ENCODE results near the gene PIK3R5.

Gene PIK3R5

DNA sequence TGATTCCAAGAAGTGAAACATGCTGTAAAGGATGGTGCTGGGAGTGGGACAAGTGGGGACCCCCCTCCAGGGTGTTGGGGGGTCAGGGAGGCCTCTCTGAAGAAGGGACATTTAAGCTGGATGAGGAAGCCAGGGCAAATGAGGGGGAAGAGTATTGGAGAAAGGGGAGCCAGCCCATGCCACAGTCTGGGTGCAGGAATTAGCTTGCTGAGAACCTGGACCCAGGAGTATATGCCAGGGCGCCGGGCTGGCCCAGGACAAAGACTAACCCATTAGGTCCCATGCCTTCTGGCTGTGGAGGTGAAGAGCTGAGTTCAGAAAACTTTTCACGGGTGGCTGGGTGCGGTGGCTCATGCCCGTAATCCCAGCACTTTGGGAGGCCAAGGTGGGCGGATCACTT, 52.4 kb downstream of the PIK3R5 start:
- FAIRE-seq (no peak), DNase-seq (ENCODE audit: insufficient read length, low spot score) (no peak)
- TF ChIP-seq POLR2A (IDR thresholded peaks at IDR 0.05; ENCODE audit: low read depth, low read length), result no peak

- no peak for TF ChIP-seq POLR2A (IDR thresholded peaks at IDR 0.05; ENCODE audit: low read depth, low read length)
- no peak for FAIRE-seq
- no peak for DNase-seq (ENCODE audit: insufficient read length, low spot score)
Observed at GRCh38 chr17:8912084-8912981, 53.2 kb downstream of the PIK3R5 start.

DNA sequence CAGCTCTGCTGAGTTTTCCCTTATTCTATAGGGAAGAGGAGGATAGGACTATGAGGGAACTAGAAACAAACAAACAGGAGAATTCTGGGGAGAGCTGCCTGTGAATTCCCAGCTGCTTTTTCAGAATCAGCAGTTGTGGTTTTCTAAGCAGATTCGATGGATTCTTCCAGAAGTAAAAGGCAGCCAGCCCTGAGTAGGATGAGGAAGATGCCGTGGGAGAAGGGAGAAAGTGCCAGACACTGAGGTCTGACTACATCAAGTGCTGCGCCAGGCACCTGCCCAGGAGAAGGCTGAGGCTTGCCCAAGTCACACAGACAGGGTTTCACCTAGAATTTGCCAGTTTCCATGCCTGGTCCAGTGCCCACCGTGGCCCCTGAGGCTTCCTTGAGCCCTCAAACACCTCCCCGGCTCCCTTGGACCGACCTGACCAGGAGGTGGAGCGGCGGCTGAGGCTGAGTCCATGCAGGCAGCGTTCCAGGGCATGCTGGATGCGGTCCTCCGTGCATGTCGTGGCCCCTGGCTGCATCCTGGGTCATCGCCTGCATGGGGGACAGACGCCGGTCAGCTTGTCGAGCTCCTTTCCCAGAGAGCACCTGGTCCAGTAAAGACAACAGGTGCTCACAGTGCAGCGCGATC, 54.4 kb downstream of the PIK3R5 start:
- DNase-seq (ENCODE audit: insufficient read length, low spot score), result no peak
- FAIRE-seq, result no peak
- no peak for TF ChIP-seq POLR2A (IDR thresholded peaks at IDR 0.05; ENCODE audit: low read depth, low read length)

- DNase-seq (ENCODE audit: insufficient read length, low spot score), result no peak
- no peak for TF ChIP-seq POLR2A (IDR thresholded peaks at IDR 0.05; ENCODE audit: low read depth, low read length)
- FAIRE-seq, result no peak
Observed at GRCh38 chr17:8909586-8910270, 55.8 kb downstream of the PIK3R5 start.

- DNase-seq (ENCODE audit: insufficient read length, low spot score) (no peak), FAIRE-seq (no peak)
- TF ChIP-seq POLR2A (IDR thresholded peaks at IDR 0.05; ENCODE audit: low read depth, low read length), result no peak
Observed at GRCh38 chr17:8905331-8905730, 60.2 kb downstream of the PIK3R5 start.

DNA sequence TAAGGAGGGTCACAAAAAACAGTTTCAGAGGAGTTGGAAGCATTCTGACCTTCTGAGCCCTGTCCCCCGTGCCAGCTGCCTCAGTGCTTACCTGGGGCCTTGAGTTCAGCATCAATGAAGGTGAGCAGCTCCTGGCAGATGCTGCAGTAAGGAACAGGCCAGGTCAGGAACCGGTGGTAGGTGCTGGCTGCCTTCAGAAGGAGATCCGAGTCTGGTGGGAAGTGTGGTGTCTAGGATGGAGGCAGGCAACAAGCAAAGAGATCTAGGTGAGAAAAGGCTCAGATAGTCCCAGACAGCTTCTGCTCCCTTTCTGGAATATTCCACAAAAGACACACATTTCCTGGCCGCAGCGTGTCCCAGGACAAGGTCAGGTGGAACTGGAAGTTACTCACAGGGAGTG, 60.8 kb downstream of the PIK3R5 start:
- TF ChIP-seq POLR2A (IDR thresholded peaks at IDR 0.05; ENCODE audit: low read depth, low read length), result no peak
- no peak for FAIRE-seq

DNA sequence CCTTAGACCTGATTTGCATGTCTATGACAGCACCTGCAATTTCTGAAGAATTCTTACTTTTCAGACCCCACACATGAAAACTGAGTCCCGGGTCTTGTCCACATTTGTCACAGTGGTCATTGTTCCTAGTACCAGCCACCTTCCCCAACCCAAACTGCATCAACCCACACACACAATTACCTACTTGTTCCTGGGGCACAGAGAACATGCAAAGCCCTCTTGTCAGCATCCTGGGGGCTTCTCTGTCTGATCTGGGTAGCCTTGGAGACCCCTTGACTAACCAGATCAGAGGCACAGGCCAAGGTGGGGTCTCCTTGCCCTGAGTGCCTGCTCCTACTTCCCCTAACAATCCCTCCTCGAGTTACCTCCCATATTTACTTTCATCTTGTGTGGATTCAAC, 61.3 kb downstream of the PIK3R5 start:
- FAIRE-seq, result no peak
- no peak for TF ChIP-seq POLR2A (IDR thresholded peaks at IDR 0.05; ENCODE audit: low read depth, low read length)
- DNase-seq (ENCODE audit: insufficient read length, low spot score), result no peak

More for the DNA sequence above, 60.8 kb downstream of the PIK3R5 start:
- DNase-seq (ENCODE audit: insufficient read length, low spot score), result no peak

- FAIRE-seq (no peak), DNase-seq (ENCODE audit: insufficient read length, low spot score) (no peak)
- no peak for TF ChIP-seq POLR2A (IDR thresholded peaks at IDR 0.05; ENCODE audit: low read depth, low read length)
Observed at GRCh38 chr17:8900626-8901585, 64.6 kb downstream of the PIK3R5 start.

DNA sequence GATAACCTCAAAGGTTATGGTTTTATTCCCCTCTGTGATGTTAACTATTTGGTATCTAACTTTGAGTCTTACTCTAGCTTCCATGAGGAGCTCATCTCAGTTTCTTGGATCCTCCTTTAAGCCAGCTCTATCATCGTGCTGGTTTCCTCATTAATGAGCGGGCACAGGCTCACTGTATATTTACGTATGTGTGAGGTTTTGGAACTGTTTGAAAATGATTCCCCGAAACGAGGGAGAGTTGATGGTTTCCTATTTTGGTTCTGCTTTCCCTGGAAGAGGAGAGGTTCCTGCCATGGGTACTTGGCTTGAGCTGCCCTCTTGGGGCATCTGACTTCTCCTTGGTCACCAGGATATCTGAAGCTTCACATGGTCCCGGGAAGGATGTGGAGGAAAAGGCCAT, 65.3 kb downstream of the PIK3R5 start:
- DNase-seq (ENCODE audit: insufficient read length, low spot score) (no peak), FAIRE-seq (no peak)
- no peak for TF ChIP-seq POLR2A (IDR thresholded peaks at IDR 0.05; ENCODE audit: low read depth, low read length)

GRCh38 chr17:8898636-8899035, 66.9 kb downstream of the PIK3R5 start:
- TF ChIP-seq POLR2A (IDR thresholded peaks at IDR 0.05; ENCODE audit: low read depth, low read length), result no peak
- no peak for FAIRE-seq
- no peak for DNase-seq (ENCODE audit: insufficient read length, low spot score)

- no peak for FAIRE-seq
- TF ChIP-seq POLR2A (IDR thresholded peaks at IDR 0.05; ENCODE audit: low read depth, low read length), result no peak
- DNase-seq (ENCODE audit: insufficient read length, low spot score), result no peak
Observed at GRCh38 chr17:8898126-8898525, 67.4 kb downstream of the PIK3R5 start.

DNA sequence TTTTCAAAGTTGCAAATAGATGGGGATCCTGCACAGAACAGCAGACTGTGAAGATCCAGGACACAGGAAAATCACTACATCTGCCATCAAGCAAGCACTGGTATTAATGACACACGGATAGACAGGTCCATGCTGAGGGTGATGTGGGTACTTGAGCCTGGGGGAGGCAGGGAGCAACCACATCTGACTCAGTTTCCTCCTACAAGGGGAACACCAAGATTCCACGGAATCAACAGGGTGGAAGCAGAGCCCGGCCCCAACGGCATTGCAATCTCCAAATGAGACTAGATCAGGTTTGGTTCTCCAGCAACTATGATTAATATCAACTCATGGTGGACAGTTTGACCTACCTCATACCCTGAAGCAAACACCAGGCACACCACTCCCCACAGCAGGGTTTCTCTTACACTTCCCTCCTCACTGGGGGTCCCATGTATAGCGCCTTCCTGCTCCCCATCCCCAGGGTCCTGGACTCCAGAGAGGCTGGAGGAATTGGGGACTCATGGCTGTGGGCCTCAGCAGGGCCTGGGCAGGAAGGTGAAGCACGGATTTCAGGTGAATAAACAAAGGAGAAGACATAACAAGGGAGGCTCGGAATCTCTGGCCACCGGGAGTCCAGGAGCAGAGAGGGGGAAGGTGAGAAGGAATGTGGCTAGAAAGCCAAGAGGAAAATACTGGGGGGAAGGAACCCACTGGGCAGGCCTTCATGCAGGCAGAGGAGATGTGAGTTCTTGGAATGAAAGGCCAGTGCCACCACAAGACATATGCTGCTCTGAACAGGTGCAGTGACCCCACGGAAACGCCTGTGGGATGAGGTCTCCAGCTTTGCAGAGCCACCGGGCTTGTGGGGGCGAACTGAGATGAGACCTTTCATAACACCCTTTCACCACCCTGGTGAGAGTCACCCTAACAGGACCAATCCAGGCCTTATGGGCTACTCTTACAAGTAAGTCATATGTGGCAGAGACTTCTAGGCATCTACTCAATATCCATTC, 68.6 kb downstream of the PIK3R5 start:
- no peak for TF ChIP-seq POLR2A (IDR thresholded peaks at IDR 0.05; ENCODE audit: low read depth, low read length)
- no peak for FAIRE-seq
- DNase-seq (ENCODE audit: insufficient read length, low spot score), result no peak

All from H54 (cell line).